Ishikawa (cell line): ENCODE data around the gene MEIS1.

Experiments used
- CEBPB ChIP-seq: IDR thresholded peaks from 2 replicates; pipeline ENCODE4 v1.6.1; 2012
- CREB1 ChIP-seq: IDR thresholded peaks from 2 replicates; pipeline ENCODE4 v1.6.1; 2012; ENCODE audit warnings: low read depth
- EGR1 ChIP-seq: IDR thresholded peaks from 2 replicates; pipeline ENCODE4 v1.6.1; 2012
- EP300 ChIP-seq: IDR thresholded peaks from 2 replicates; pipeline ENCODE4 v1.6.1; 2012; ENCODE audit warnings: borderline replicate concordance
- FOXM1 ChIP-seq: IDR thresholded peaks from 2 replicates; pipeline ENCODE4 v1.6.1; 2012; ENCODE audit warnings: low read depth, borderline replicate concordance
- NFIC ChIP-seq: IDR thresholded peaks from 2 replicates; pipeline ENCODE4 v1.6.1; 2012
- RAD21 ChIP-seq: IDR thresholded peaks from 2 replicates; pipeline ENCODE4 v1.6.1; 2012; ENCODE audit warnings: low read depth
- TAF1 ChIP-seq: IDR thresholded peaks from 2 replicates; pipeline ENCODE4 v1.6.1; 2012; ENCODE audit warnings: low read depth, mild to moderate bottlenecking
- TCF12 ChIP-seq: IDR thresholded peaks from 2 replicates; pipeline ENCODE4 v1.6.1; 2012; ENCODE audit warnings: low read depth
- TEAD4 ChIP-seq: IDR thresholded peaks from 2 replicates; pipeline ENCODE4 v1.6.1; 2012
- YY1 ChIP-seq: IDR thresholded peaks from 2 replicates; pipeline ENCODE4 v1.6.1; 2012; ENCODE audit warnings: low read depth
- ZBTB7A ChIP-seq: IDR thresholded peaks from 2 replicates; pipeline ENCODE4 v1.6.1; 2012; ENCODE audit warnings: low read depth
- TF ChIP-seq, protein P1 (sequence below): IDR thresholded peaks from 2 replicates; pipeline ENCODE4 v1.6.1; 2012
- TF ChIP-seq, protein P2 (sequence below): IDR thresholded peaks from 2 replicates; pipeline ENCODE4 v1.6.1; 2012
- TF ChIP-seq, protein P3 (sequence below): IDR thresholded peaks from 2 replicates; pipeline ENCODE4 v1.6.1; 2012; ENCODE audit warnings: low read depth, mild to moderate bottlenecking

MEIS1 gene

DNA sequence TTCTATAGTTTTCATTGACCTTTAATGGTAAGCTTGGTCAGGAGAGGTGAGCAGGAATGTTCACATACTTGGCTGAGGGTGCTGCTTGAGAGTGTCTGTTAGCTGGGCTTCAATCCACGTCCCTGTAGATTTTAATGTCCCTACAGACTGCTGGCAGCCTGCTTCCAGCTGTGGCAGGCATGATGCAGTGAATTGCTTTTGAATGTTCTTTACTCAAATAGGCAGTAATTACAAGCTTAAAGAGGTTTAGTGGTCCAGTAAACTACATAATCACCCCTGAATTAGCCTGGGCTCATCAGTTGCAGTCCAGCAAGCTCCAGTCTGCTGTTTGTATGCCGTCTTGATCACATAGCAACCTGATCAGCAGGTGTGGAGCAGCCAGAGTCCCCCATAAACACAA, 102.1 kb downstream of the MEIS1 start:
- peak; percentile 41 for TF ChIP-seq NFIC
- TF ChIP-seq, protein P1, sequence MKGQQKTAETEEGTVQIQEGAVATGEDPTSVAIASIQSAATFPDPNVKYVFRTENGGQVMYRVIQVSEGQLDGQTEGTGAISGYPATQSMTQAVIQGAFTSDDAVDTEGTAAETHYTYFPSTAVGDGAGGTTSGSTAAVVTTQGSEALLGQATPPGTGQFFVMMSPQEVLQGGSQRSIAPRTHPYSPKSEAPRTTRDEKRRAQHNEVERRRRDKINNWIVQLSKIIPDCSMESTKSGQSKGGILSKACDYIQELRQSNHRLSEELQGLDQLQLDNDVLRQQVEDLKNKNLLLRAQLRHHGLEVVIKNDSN, result no peak

DNA sequence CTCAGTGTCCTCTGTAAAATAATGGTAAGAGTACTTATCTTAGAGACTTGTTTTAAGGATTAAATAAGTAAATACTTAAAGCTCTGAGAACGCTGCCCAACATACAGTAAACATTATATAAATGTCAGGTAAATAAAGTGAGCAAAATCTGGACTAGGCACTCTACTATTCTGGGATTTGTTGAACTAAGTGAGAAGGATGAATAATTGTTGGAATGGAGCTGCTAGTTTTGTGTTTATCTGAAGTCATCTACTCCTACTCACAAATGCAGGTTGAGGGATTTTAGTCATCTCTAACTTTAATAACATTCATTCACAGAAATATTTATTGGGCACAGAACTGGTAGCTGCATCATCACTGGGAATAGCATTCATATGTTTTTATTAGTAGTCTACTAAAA, 103.4 kb downstream of the MEIS1 start:
- TF ChIP-seq NFIC, result no peak
- TF ChIP-seq YY1, result no peak
- TF ChIP-seq TEAD4, result no peak
- TF ChIP-seq EGR1, result no peak
- no peak for TF ChIP-seq RAD21
- no peak for TF ChIP-seq CREB1
- no peak for TF ChIP-seq TCF12
- no peak for TF ChIP-seq CEBPB
- no peak for TF ChIP-seq ZBTB7A
- TF ChIP-seq, protein P1, result no peak
- TF ChIP-seq EP300, result no peak
- TF ChIP-seq TAF1, result no peak
- TF ChIP-seq, protein P2, sequence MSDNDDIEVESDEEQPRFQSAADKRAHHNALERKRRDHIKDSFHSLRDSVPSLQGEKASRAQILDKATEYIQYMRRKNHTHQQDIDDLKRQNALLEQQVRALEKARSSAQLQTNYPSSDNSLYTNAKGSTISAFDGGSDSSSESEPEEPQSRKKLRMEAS, result no peak
- TF ChIP-seq, protein P3, sequence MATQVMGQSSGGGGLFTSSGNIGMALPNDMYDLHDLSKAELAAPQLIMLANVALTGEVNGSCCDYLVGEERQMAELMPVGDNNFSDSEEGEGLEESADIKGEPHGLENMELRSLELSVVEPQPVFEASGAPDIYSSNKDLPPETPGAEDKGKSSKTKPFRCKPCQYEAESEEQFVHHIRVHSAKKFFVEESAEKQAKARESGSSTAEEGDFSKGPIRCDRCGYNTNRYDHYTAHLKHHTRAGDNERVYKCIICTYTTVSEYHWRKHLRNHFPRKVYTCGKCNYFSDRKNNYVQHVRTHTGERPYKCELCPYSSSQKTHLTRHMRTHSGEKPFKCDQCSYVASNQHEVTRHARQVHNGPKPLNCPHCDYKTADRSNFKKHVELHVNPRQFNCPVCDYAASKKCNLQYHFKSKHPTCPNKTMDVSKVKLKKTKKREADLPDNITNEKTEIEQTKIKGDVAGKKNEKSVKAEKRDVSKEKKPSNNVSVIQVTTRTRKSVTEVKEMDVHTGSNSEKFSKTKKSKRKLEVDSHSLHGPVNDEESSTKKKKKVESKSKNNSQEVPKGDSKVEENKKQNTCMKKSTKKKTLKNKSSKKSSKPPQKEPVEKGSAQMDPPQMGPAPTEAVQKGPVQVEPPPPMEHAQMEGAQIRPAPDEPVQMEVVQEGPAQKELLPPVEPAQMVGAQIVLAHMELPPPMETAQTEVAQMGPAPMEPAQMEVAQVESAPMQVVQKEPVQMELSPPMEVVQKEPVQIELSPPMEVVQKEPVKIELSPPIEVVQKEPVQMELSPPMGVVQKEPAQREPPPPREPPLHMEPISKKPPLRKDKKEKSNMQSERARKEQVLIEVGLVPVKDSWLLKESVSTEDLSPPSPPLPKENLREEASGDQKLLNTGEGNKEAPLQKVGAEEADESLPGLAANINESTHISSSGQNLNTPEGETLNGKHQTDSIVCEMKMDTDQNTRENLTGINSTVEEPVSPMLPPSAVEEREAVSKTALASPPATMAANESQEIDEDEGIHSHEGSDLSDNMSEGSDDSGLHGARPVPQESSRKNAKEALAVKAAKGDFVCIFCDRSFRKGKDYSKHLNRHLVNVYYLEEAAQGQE, result no peak
- no peak for TF ChIP-seq FOXM1

DNA sequence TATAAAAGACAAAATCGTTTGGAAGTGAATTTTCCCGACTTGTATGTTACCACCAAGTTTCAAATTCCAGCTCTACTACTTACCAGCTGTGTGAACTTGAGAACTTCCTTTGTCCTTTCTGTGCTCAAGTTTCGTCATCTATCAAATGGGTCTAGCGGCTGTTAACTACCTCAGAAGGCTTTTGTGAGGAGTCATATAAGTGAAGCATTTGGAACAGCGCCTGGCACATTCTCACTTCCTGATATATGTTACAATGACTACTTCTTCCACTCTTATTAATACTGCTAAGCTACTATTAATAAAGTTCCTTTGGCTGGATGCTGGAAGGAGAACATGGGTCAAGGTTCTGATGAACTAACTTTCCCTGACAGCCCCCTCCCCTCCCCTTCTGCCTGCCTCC, 104.5 kb downstream of the MEIS1 start:
- TF ChIP-seq NFIC (0 out of 2 replicates have a peak, but pooled peaks have one; percentile 23), CEBPB (0 out of 2 replicates have a peak, but pooled peaks have one; percentile 15), EGR1 (no peak)
- TF ChIP-seq, protein P2, result no peak

DNA sequence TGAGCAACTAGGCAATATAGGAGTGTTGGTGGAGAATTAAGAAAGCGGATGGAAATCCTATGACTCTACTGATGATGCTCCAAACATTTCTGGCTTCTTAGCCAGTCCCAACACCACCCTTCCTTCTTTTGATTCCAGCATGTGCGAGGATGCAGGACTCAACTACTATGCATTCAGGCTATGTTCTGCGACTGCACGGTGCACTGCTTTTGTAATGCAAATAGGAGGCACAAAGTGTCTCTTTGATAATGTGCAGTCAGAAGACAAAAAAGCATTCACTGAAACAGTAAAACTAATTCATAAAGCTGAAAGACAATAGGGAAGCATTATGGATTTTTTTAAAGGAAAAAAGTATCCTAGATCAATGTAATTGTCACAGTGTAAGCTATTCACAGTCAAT, 106.7 kb downstream of the MEIS1 start:
- TF ChIP-seq, protein P3, result no peak
- TF ChIP-seq, protein P2, result no peak
- no peak for TF ChIP-seq YY1
- no peak for TF ChIP-seq NFIC
- TF ChIP-seq TCF12, result no peak
- TF ChIP-seq EP300, result no peak

DNA sequence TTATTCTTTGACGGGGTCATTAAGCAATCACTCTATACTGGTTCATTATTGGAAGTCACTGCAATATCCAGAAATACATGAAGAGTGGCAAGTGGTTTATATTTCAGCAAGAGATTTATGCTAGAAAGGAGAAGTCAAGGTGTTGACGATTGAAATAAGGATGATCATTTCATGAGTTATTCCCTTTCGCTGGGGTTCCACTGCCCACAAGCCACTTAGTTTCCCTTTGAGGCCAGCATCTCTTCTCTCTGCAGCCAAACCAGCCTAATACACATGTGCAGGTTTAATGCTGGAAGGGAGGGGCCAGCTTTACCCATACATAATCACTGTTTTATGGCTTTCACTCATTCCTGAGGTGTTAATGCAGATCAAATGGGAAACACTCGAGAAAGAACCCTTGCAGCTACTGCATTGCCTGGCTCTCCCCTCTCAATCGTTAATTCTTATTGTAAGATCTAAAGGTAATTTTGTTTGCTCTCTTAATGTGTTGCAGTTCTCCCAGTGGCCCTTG, 108.4 kb downstream of the MEIS1 start:
- TF ChIP-seq EP300 (no peak), ZBTB7A (no peak), TCF12 (no peak), CEBPB (no peak), EGR1 (no peak), TEAD4 (no peak), YY1 (no peak), FOXM1 (no peak), TAF1 (no peak), NFIC (no peak), RAD21 (no peak), CREB1 (no peak)
- TF ChIP-seq, protein P1, result no peak
- TF ChIP-seq, protein P3, result no peak
- TF ChIP-seq, protein P2, result no peak
